ENCODE results near the gene SNX9.

Gene SNX9

GRCh38 chr6:157953580-157954091, 130.6 kb downstream of the SNX9 start:
- no peak overlapping the region for H3K4me3 ChIP-seq (ENCODE audit: low read length)
- H3K56ac ChIP-seq (ENCODE audit: low read length), result no peak overlapping the region
- no peak overlapping the region for H3K27ac ChIP-seq (ENCODE audit: low read depth, low read length)
- no peaks in the 10 kb centered on the region for H3K79me1 ChIP-seq (ENCODE audit: low read length)
- no peaks in the 10 kb centered on the region for H3K79me2 ChIP-seq (ENCODE audit: control insufficient read depth, insufficient read depth, low read length)
- no peak overlapping the region for H2BK120ac ChIP-seq (ENCODE audit: low read depth, low read length)
- no peak overlapping the region for H4K5ac ChIP-seq (ENCODE audit: low read length)
- no peak overlapping the region for H2AK5ac ChIP-seq (ENCODE audit: low read length)
- H3K4me1 ChIP-seq (ENCODE audit: control insufficient read depth, low read depth, low read length), result no peaks in the 10 kb centered on the region
- no peak overlapping the region for H2BK15ac ChIP-seq (replicated peaks; ENCODE audit: low read depth)
- no peak overlapping the region for H3K18ac ChIP-seq (ENCODE audit: low read length)
- H3K23ac ChIP-seq (ENCODE audit: low read length), result no peak overlapping the region
- H3K4ac ChIP-seq (ENCODE audit: low read depth, low read length), result no peak overlapping the region
- H3K36me3 ChIP-seq (ENCODE audit: control insufficient read depth, insufficient read depth, low read length), result no peaks in the 10 kb centered on the region
- H3K27me3 ChIP-seq (ENCODE audit: insufficient read depth, low read length, poor library complexity), result no peaks in the 10 kb centered on the region
- H3K9ac ChIP-seq (ENCODE audit: low read length), result no peak overlapping the region
- no CpG with 5 or more reads among the region's 7 CpGs for WGBS (ENCODE audit: extremely low coverage, insufficient coverage, low lambda C conversion rate)
- H4K8ac ChIP-seq (ENCODE audit: low read depth, low read length), result no peak overlapping the region
- H3K4me2 ChIP-seq (ENCODE audit: low read length), result no peak overlapping the region
- H2BK5ac ChIP-seq (ENCODE audit: low read length), result no peak overlapping the region
- DNase-seq, result no peak

- H4K8ac ChIP-seq (ENCODE audit: low read depth, low read length), result no peak overlapping the region
- H2BK15ac ChIP-seq (replicated peaks; ENCODE audit: low read depth), result no peak overlapping the region
- H3K4me2 ChIP-seq (ENCODE audit: low read length), result no peak overlapping the region
- no peaks in the 10 kb centered on the region for H3K79me2 ChIP-seq (ENCODE audit: control insufficient read depth, insufficient read depth, low read length)
- no peak overlapping the region for H3K4me3 ChIP-seq (ENCODE audit: low read length)
- H3K9ac ChIP-seq (ENCODE audit: low read length), result no peak overlapping the region
- H3K4ac ChIP-seq (ENCODE audit: low read depth, low read length), result no peak overlapping the region
- no peak overlapping the region for H3K27ac ChIP-seq (ENCODE audit: low read depth, low read length)
- H3K36me3 ChIP-seq (ENCODE audit: control insufficient read depth, insufficient read depth, low read length), result no peaks in the 10 kb centered on the region
- no peak overlapping the region for H4K5ac ChIP-seq (ENCODE audit: low read length)
- H3K79me1 ChIP-seq (ENCODE audit: low read length), result no peaks in the 10 kb centered on the region
- H3K18ac ChIP-seq (ENCODE audit: low read length), result no peak overlapping the region
- no peak overlapping the region for H3K23ac ChIP-seq (ENCODE audit: low read length)
- peak; percentile 11 for DNase-seq
- H2BK5ac ChIP-seq (ENCODE audit: low read length), result no peak overlapping the region
- H3K4me1 ChIP-seq (ENCODE audit: control insufficient read depth, low read depth, low read length), result no peaks in the 10 kb centered on the region
- H3K27me3 ChIP-seq (ENCODE audit: insufficient read depth, low read length, poor library complexity), result no peaks in the 10 kb centered on the region
- H2AK5ac ChIP-seq (ENCODE audit: low read length), result no peak overlapping the region
- WGBS (ENCODE audit: extremely low coverage, insufficient coverage, low lambda C conversion rate), result no CpG with 5 or more reads among the region's 34 CpGs
- H2BK120ac ChIP-seq (ENCODE audit: low read depth, low read length), result no peak overlapping the region
- H3K56ac ChIP-seq (ENCODE audit: low read length), result no peak overlapping the region
These were observed 131.4 kb downstream of the SNX9 start for GRCh38 chr6:157954150-157955117.

- no peak overlapping the region for H3K23ac ChIP-seq (ENCODE audit: low read length)
- H3K4me3 ChIP-seq (ENCODE audit: low read length), result no peak overlapping the region
- H3K4ac ChIP-seq (ENCODE audit: low read depth, low read length), result no peak overlapping the region
- H3K9ac ChIP-seq (ENCODE audit: low read length), result no peak overlapping the region
- H4K8ac ChIP-seq (ENCODE audit: low read depth, low read length), result no peak overlapping the region
- H3K18ac ChIP-seq (ENCODE audit: low read length), result no peak overlapping the region
- no peaks in the 10 kb centered on the region for H3K79me2 ChIP-seq (ENCODE audit: control insufficient read depth, insufficient read depth, low read length)
- WGBS (ENCODE audit: extremely low coverage, insufficient coverage, low lambda C conversion rate), result no CpG with 5 or more reads among the region's 6 CpGs
- no peak overlapping the region for H3K4me2 ChIP-seq (ENCODE audit: low read length)
- H3K36me3 ChIP-seq (ENCODE audit: control insufficient read depth, insufficient read depth, low read length), result no peaks in the 10 kb centered on the region
- no peaks in the 10 kb centered on the region for H3K79me1 ChIP-seq (ENCODE audit: low read length)
- no peak overlapping the region for H2AK5ac ChIP-seq (ENCODE audit: low read length)
- no peak overlapping the region for H2BK15ac ChIP-seq (replicated peaks; ENCODE audit: low read depth)
- no peaks in the 10 kb centered on the region for H3K27me3 ChIP-seq (ENCODE audit: insufficient read depth, low read length, poor library complexity)
- H2BK5ac ChIP-seq (ENCODE audit: low read length), result no peak overlapping the region
- no peak overlapping the region for H2BK120ac ChIP-seq (ENCODE audit: low read depth, low read length)
- no peak for DNase-seq
- no peak overlapping the region for H3K56ac ChIP-seq (ENCODE audit: low read length)
- H4K5ac ChIP-seq (ENCODE audit: low read length), result no peak overlapping the region
- no peak overlapping the region for H3K27ac ChIP-seq (ENCODE audit: low read depth, low read length)
- H3K4me1 ChIP-seq (ENCODE audit: control insufficient read depth, low read depth, low read length), result no peaks in the 10 kb centered on the region
These were observed 132.6 kb downstream of the SNX9 start for GRCh38 chr6:157955675-157956074.

GRCh38 chr6:157956171-157956730, 133.2 kb downstream of the SNX9 start:
- H4K8ac ChIP-seq (ENCODE audit: low read depth, low read length), result no peak overlapping the region
- H3K27me3 ChIP-seq (ENCODE audit: insufficient read depth, low read length, poor library complexity), result no peaks in the 10 kb centered on the region
- H2BK5ac ChIP-seq (ENCODE audit: low read length), result no peak overlapping the region
- H2BK120ac ChIP-seq (ENCODE audit: low read depth, low read length), result no peak overlapping the region
- H2AK5ac ChIP-seq (ENCODE audit: low read length), result no peak overlapping the region
- no peak overlapping the region for H3K9ac ChIP-seq (ENCODE audit: low read length)
- no CpG with 5 or more reads among the region's 12 CpGs for WGBS (ENCODE audit: extremely low coverage, insufficient coverage, low lambda C conversion rate)
- H3K79me1 ChIP-seq (ENCODE audit: low read length), result no peaks in the 10 kb centered on the region
- no peak overlapping the region for H3K4me3 ChIP-seq (ENCODE audit: low read length)
- H3K4ac ChIP-seq (ENCODE audit: low read depth, low read length), result no peak overlapping the region
- DNase-seq, result no peak
- no peak overlapping the region for H4K5ac ChIP-seq (ENCODE audit: low read length)
- no peaks in the 10 kb centered on the region for H3K79me2 ChIP-seq (ENCODE audit: control insufficient read depth, insufficient read depth, low read length)
- H2BK15ac ChIP-seq (replicated peaks; ENCODE audit: low read depth), result no peak overlapping the region
- no peak overlapping the region for H3K56ac ChIP-seq (ENCODE audit: low read length)
- H3K23ac ChIP-seq (ENCODE audit: low read length), result no peak overlapping the region
- no peaks in the 10 kb centered on the region for H3K36me3 ChIP-seq (ENCODE audit: control insufficient read depth, insufficient read depth, low read length)
- H3K4me1 ChIP-seq (ENCODE audit: control insufficient read depth, low read depth, low read length), result no peaks in the 10 kb centered on the region
- H3K27ac ChIP-seq (ENCODE audit: low read depth, low read length), result no peak overlapping the region
- H3K4me2 ChIP-seq (ENCODE audit: low read length), result no peak overlapping the region
- H3K18ac ChIP-seq (ENCODE audit: low read length), result no peak overlapping the region

- H3K4me2 ChIP-seq (ENCODE audit: low read length), result no peak overlapping the region
- WGBS (ENCODE audit: extremely low coverage, insufficient coverage, low lambda C conversion rate), result no CpG with 5 or more reads among the region's 1 CpG
- no peaks in the 10 kb centered on the region for H3K4me1 ChIP-seq (ENCODE audit: control insufficient read depth, low read depth, low read length)
- H3K27me3 ChIP-seq (ENCODE audit: insufficient read depth, low read length, poor library complexity), result no peaks in the 10 kb centered on the region
- no peak overlapping the region for H4K5ac ChIP-seq (ENCODE audit: low read length)
- no peak overlapping the region for H3K4ac ChIP-seq (ENCODE audit: low read depth, low read length)
- no peak overlapping the region for H2AK5ac ChIP-seq (ENCODE audit: low read length)
- no peak overlapping the region for H4K8ac ChIP-seq (ENCODE audit: low read depth, low read length)
- H3K23ac ChIP-seq (ENCODE audit: low read length), result no peak overlapping the region
- H3K36me3 ChIP-seq (ENCODE audit: control insufficient read depth, insufficient read depth, low read length), result no peaks in the 10 kb centered on the region
- no peak overlapping the region for H3K56ac ChIP-seq (ENCODE audit: low read length)
- H3K79me1 ChIP-seq (ENCODE audit: low read length), result no peaks in the 10 kb centered on the region
- H3K79me2 ChIP-seq (ENCODE audit: control insufficient read depth, insufficient read depth, low read length), result no peaks in the 10 kb centered on the region
- H3K18ac ChIP-seq (ENCODE audit: low read length), result no peak overlapping the region
- DNase-seq, result no peak
- no peak overlapping the region for H3K4me3 ChIP-seq (ENCODE audit: low read length)
- H3K27ac ChIP-seq (ENCODE audit: low read depth, low read length), result no peak overlapping the region
- H2BK120ac ChIP-seq (ENCODE audit: low read depth, low read length), result no peak overlapping the region
- no peak overlapping the region for H3K9ac ChIP-seq (ENCODE audit: low read length)
- no peak overlapping the region for H2BK5ac ChIP-seq (ENCODE audit: low read length)
- no peak overlapping the region for H2BK15ac ChIP-seq (replicated peaks; ENCODE audit: low read depth)
These were observed 136.6 kb downstream of the SNX9 start for GRCh38 chr6:157959451-157960227.
